ENCODE results near the gene CD93.
A peak's percentile ranks its signal among the peaks of the same experiment; 100 is the strongest.

GRCh38 chr20:23097636-23098580 is 11.8 kb upstream of the CD93 start:
- no peak for TF ChIP-seq POLR2A (IDR thresholded peaks at IDR 0.05; ENCODE audit: low read depth, low read length)
- TF ChIP-seq POLR2AphosphoS5 (IDR thresholded peaks at IDR 0.05; ENCODE audit: low read depth, low read length): no peak
- TF ChIP-seq TAF1 (IDR thresholded peaks at IDR 0.05; ENCODE audit: low read depth, low read length): no peak
- TF ChIP-seq SPI1 (IDR thresholded peaks at IDR 0.05; ENCODE audit: low read depth, low read length): peak; percentile 54
- TF ChIP-seq PAX5 (IDR thresholded peaks at IDR 0.05; ENCODE audit: insufficient read depth, low read length, severe bottlenecking): no peak
